Activated CD4-positive, alpha-beta T cell treated with anti-CD3 and anti-CD28 coated beads, Interleukin-2, amount 10 ng/mL, durations not matched to agents 7 days and 5 days (primary cell): ENCODE data around the gene IFNA6. TPM values are rescaled to one million over a fixed set of nuclear protein-coding genes. Genes with fewer than 3 reads are reported as not detected.

ENCODE experiments used
- CTCF ChIA-PET: fragments of 350-600 bp; sonication (Branson Sonifier 250); formaldehyde crosslinking; loops from one replicate; lab custom pipeline; 2021; ENCODE audit warnings: antibody characterized with exemption; lab: Charles Lee
- POLR2A ChIA-PET: fragments of 350-600 bp; sonication (Branson Sonifier 250); formaldehyde crosslinking; loops from one replicate; lab custom pipeline; 2021; ENCODE audit warnings: antibody characterized with exemption; lab: Charles Lee
- DNase-seq: peaks from one replicate; pipeline ENCODE4 v3.0.0-alpha.2; 2020
- H3K27ac Mint-ChIP-seq: one replicate; pipeline ENCODE4 v1.8.0; 2021; ENCODE audit warnings: mild to moderate bottlenecking, moderate library complexity, mixed read lengths
- H3K27me3 Mint-ChIP-seq: one replicate; pipeline ENCODE4 v1.8.0; 2021; ENCODE audit warnings: mixed read lengths
- H3K36me3 Mint-ChIP-seq: one replicate; pipeline ENCODE4 v1.8.0; 2021; ENCODE audit warnings: low read depth, mixed read lengths
- H3K4me1 Mint-ChIP-seq: one replicate; pipeline ENCODE4 v1.8.0; 2021; ENCODE audit warnings: mixed read lengths
- H3K4me3 Mint-ChIP-seq: one replicate; pipeline ENCODE4 v1.8.0; 2021; ENCODE audit warnings: mild to moderate bottlenecking, moderate library complexity, mixed read lengths
- H3K9me3 Mint-ChIP-seq: one replicate; pipeline ENCODE4 v1.8.0; 2021; ENCODE audit warnings: mixed read lengths
- total RNA-seq, 2 experiments: library from RNA; stranded (reverse); gene quantifications; one replicate each; pipeline ENCODE4 v1.2.3, GENCODE V29; 2021

IFNA6 gene
- total RNA-seq, 2 experiments from 2014 or later: not detected

- Mint-ChIP-seq H3K4me1 (peaks cover 3% of the 10 kb centered on the region), H3K27ac (no peak overlapping the region), H3K4me3 (no peak overlapping the region), H3K27me3 (peaks cover 5% of the 10 kb centered on the region), H3K9me3 (no peaks in the 10 kb centered on the region), H3K36me3 (peaks cover 13% of the 10 kb centered on the region)
- POLR2A ChIA-PET: no interaction called here
- DNase-seq: peak; percentile 49
- CTCF ChIA-PET: interaction anchor here (0.7 to 1.1 kb wide), 3 partner anchors 89 to 161 kb away, joined by 3 to 4 read pairs (median 3); no protein-coding TSS in a partner anchor
Measured at GRCh38 chr9:21317956-21318923, 32.4 kb downstream of the IFNA6 start.

GRCh38 chr9:21316860-21317259 lies 33.8 kb downstream of the IFNA6 start:
- H3K4me3 Mint-ChIP-seq: no peak overlapping the region
- DNase-seq: no peak
- POLR2A ChIA-PET: no interaction called here

GRCh38 chr9:21316032-21316842 lies 34.5 kb downstream of the IFNA6 start:
- ChIA-PET CTCF (no interaction called here), POLR2A (no interaction called here)
- H3K4me1 Mint-ChIP-seq: peaks cover 3% of the 10 kb centered on the region
- no peak for DNase-seq
- H3K9me3 Mint-ChIP-seq: no peaks in the 10 kb centered on the region
- H3K4me3 Mint-ChIP-seq: no peak overlapping the region
- peaks cover 4% of the 10 kb centered on the region for H3K36me3 Mint-ChIP-seq
- H3K27me3 Mint-ChIP-seq: peaks cover 5% of the 10 kb centered on the region
- no peak overlapping the region for H3K27ac Mint-ChIP-seq

More at GRCh38 chr9:21316860-21317259, 33.8 kb downstream of the IFNA6 start:
- peaks cover 5% of the 10 kb centered on the region for H3K27me3 Mint-ChIP-seq
- no peaks in the 10 kb centered on the region for H3K9me3 Mint-ChIP-seq
- CTCF ChIA-PET: no interaction called here
- peaks cover 4% of the 10 kb centered on the region for H3K36me3 Mint-ChIP-seq
- H3K27ac Mint-ChIP-seq: no peak overlapping the region
- H3K4me1 Mint-ChIP-seq: peaks cover 3% of the 10 kb centered on the region

- no peaks in the 10 kb centered on the region for H3K36me3 Mint-ChIP-seq
- no peak for DNase-seq
- no peak overlapping the region for H3K27ac Mint-ChIP-seq
- POLR2A ChIA-PET: no interaction called here
- H3K4me1 Mint-ChIP-seq: peaks cover 3% of the 10 kb centered on the region
- CTCF ChIA-PET: interaction anchor here (1.1 kb wide), 1 partner anchor 159 kb away, joined by 3 read pairs; no protein-coding TSS in a partner anchor
- peaks cover 9% of the 10 kb centered on the region for H3K27me3 Mint-ChIP-seq
- no peaks in the 10 kb centered on the region for H3K9me3 Mint-ChIP-seq
- H3K4me3 Mint-ChIP-seq: no peak overlapping the region
Measured at GRCh38 chr9:21314152-21314551, 36.5 kb downstream of the IFNA6 start.

- no peaks in the 10 kb centered on the region for H3K4me1 Mint-ChIP-seq
- no peak overlapping the region for H3K4me3 Mint-ChIP-seq
- ChIA-PET POLR2A (no interaction called here), CTCF (no interaction called here)
- no peaks in the 10 kb centered on the region for H3K36me3 Mint-ChIP-seq
- DNase-seq: no peak
- H3K9me3 Mint-ChIP-seq: no peaks in the 10 kb centered on the region
- H3K27ac Mint-ChIP-seq: no peak overlapping the region
- peaks cover 22% of the 10 kb centered on the region for H3K27me3 Mint-ChIP-seq
Measured at GRCh38 chr9:21311889-21312288, 38.8 kb downstream of the IFNA6 start.

- Mint-ChIP-seq H3K4me1 (no peaks in the 10 kb centered on the region), H3K27ac (no peak within 1 kb of the TSS), H3K9me3 (no peaks in the 10 kb centered on the region), H3K27me3 (peaks cover 51% of the 10 kb centered on the region), H3K4me3 (no peak within 1 kb of the TSS), H3K36me3 (no peaks in the 10 kb centered on the region)
- POLR2A ChIA-PET: no interaction called here
- no peak for DNase-seq
- CTCF ChIA-PET: no interaction called here
Measured at GRCh38 chr9:21305213-21305612, 45.5 kb downstream of the IFNA6 start, which contains the start of gene IFNA5. IFNA5 (minus strand) TSS chr9:21305313; CDS start chr9:21305256, 57 bp downstream.

Other genes with a start within 250 kb of the IFNA6 start
- not detected for gene IFNW1, start 209.1 kb downstream of the IFNA6 start, total RNA-seq
- gene IFNA21, start 184.2 kb downstream of the IFNA6 start, total RNA-seq: not detected
- not detected for gene IFNA4, start 163.3 kb downstream of the IFNA6 start, total RNA-seq
- not detected for gene IFNA7, start 148.7 kb downstream of the IFNA6 start, total RNA-seq
- not detected for gene IFNA10, start 143.7 kb downstream of the IFNA6 start, total RNA-seq
- not detected for gene IFNA16, start 133.6 kb downstream of the IFNA6 start, total RNA-seq
- gene IFNA17, start 122.7 kb downstream of the IFNA6 start, total RNA-seq: not detected
- not detected for gene IFNA14, start 110.9 kb downstream of the IFNA6 start, total RNA-seq
- gene IFNA5, start 45.6 kb downstream of the IFNA6 start, total RNA-seq: not detected
- gene KLHL9, start 15.5 kb downstream of the IFNA6 start, total RNA-seq: 10 to 100 TPM; 20.9 to 21.8 TPM
- not detected for gene IFNA13, start 17.2 kb upstream of the IFNA6 start, total RNA-seq
- not detected for gene IFNA2, start 34.5 kb upstream of the IFNA6 start, total RNA-seq
- not detected for gene IFNA8, start 58.2 kb upstream of the IFNA6 start, total RNA-seq
- gene IFNA1, start 89.6 kb upstream of the IFNA6 start, total RNA-seq: not detected
- gene IFNE, start 131.4 kb upstream of the IFNA6 start, total RNA-seq: not detected